ENCODE measurements around the gene NEDD4L.

Gene NEDD4L

GRCh38 chr18:58052960-58053359 is 8.9 kb downstream of the NEDD4L start:
- no peak for DNase-seq (ENCODE audit: low read depth, low spot score)

DNA sequence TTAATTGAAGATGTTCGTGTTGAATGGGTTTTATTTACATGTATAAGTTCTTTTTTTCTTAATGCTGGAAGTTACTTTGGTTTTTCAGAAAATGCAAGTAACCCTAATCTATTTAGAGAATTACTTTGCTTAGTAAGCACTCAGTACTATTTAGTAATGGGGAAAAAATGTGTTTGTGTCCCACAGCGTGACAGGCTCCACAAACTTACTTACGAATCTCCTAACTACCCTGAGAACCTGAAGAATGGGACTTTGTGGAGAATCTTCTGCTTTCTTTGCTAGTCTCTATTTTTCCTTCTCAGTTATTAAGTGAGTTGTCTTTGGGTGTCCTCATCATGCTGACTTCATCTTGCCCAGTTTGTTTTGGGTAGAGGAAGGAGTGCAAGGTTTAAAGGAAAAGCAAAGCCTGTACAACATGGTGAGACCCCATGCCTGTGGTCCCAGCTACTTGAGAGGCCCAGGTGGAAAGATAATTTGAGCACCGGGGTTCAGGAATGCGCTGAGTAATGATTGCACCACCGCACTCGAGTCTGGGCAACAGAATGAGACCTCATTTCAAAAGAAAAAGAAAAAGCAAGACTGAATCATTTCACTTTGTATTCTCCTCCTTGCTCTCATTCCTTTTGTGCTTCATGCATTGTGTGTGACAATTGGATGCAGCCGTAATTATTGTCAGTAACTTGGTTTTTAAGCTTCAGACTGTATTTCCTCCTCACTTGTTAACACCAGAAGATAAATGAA is 10.2 kb downstream of the NEDD4L start:
- DNase-seq (ENCODE audit: low read depth, low spot score) = no peak

- DNase-seq (ENCODE audit: low read depth, low spot score) = no peak
Measured at GRCh38 chr18:58055890-58056558, 12.0 kb downstream of the NEDD4L start.

- DNase-seq (ENCODE audit: low read depth, low spot score) = no peak
Measured at GRCh38 chr18:58056852-58057251, 12.8 kb downstream of the NEDD4L start.

GRCh38 chr18:58057291-58057965 is 13.4 kb downstream of the NEDD4L start:
- no peak for DNase-seq (ENCODE audit: low read depth, low spot score)

GRCh38 chr18:58058720-58059119 is 14.7 kb downstream of the NEDD4L start:
- DNase-seq (ENCODE audit: low read depth, low spot score) = no peak

DNA sequence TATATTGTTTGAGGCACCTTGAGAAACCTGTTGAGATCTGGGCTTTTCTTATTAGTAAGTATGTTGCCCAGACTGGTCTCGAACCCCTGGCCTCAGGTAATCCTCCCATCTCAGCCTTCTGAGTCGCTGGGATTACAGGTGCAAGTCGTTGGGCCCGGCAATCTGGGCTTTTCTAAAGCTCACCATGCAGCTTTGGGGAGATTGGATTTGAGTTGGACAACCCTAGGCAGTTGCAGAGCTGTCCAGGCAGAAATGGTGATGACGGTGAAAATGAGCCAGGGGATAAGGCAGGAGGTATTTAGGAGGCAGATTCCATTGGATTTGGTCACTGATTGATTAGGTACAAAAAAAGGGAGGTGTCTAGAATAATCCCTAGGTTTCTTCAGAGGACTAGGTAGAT is 16.2 kb downstream of the NEDD4L start:
- DNase-seq (ENCODE audit: low read depth, low spot score) = no peak

- no peak for DNase-seq (ENCODE audit: low read depth, low spot score)
Measured at GRCh38 chr18:58061349-58061748, 17.3 kb downstream of the NEDD4L start.

GRCh38 chr18:58064406-58064998 is 20.5 kb downstream of the NEDD4L start:
- no peak for DNase-seq (ENCODE audit: low read depth, low spot score)

DNA sequence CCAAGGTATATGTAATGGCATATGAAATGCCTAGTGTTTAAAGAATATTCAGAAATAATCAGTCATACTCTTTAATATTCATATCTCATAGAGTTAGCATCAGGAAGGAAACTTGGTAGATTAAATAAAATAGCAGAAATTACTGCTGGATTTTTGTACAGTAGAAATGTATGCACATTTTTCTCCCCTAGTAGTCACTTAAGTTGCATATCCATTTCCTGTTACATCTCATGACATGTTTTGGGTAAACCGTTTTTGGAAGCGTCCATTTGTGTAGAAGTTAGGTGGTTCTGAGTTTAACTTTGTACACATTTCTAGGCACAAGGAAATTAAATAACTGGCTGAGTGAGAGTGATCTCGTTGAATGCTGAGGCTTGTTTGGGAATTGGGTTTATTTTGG is 21.9 kb downstream of the NEDD4L start:
- DNase-seq (ENCODE audit: low read depth, low spot score) = no peak

GRCh38 chr18:58067601-58068000 is 23.6 kb downstream of the NEDD4L start:
- no peak for DNase-seq (ENCODE audit: low read depth, low spot score)

DNA sequence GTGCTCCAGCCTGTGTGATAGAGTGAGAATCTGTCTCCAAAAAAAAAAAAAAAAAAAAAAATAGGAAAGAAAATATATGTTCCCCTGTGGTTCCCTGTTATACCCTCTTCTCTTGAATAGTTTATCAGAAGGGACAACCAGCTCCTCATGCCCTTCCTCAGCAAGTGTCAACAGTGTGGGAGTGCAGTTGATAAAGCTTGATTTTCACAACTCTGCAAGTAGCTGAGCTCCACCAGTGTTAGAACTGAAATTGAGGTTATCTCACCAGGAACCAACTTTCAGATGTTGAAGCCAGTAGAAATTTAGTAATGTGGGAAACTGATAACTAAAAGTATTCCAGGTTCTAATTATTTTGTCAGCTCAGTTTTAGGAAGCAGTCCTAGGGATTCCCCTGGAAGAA is 25.1 kb downstream of the NEDD4L start:
- DNase-seq (ENCODE audit: low read depth, low spot score) = no peak

- no peak for DNase-seq (ENCODE audit: low read depth, low spot score)
Measured at GRCh38 chr18:58069721-58070292, 25.8 kb downstream of the NEDD4L start.

- no peak for DNase-seq (ENCODE audit: low read depth, low spot score)
Measured at GRCh38 chr18:58076052-58076451, 32.0 kb downstream of the NEDD4L start.

DNA sequence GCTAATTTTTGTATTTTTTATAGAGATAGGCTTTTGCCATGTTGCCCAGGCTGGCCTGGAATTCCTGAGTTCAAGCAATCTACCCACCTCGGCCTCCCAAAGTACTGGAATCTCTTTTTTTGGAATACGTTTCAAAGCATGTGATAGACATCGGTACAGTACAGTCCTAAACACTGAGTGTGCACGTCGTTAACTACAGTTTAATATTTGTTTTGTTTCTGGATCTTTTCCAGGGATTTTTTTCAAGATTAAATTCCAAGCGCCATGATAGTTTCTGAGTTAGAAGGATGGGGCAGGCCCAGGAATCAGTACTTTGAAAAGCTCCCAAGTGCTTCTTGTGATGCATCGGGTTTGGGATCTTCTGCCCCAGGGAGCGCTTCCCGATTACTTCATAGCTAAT is 33.3 kb downstream of the NEDD4L start:
- no peak for DNase-seq (ENCODE audit: low read depth, low spot score)

- no peak for DNase-seq (ENCODE audit: low read depth, low spot score)
Measured at GRCh38 chr18:58078889-58079573, 35.0 kb downstream of the NEDD4L start.

GRCh38 chr18:58080451-58080850 is 36.4 kb downstream of the NEDD4L start:
- DNase-seq (ENCODE audit: low read depth, low spot score) = no peak

GRCh38 chr18:58087928-58088690 is 44.1 kb downstream of the NEDD4L start:
- DNase-seq (ENCODE audit: low read depth, low spot score) = no peak

DNA sequence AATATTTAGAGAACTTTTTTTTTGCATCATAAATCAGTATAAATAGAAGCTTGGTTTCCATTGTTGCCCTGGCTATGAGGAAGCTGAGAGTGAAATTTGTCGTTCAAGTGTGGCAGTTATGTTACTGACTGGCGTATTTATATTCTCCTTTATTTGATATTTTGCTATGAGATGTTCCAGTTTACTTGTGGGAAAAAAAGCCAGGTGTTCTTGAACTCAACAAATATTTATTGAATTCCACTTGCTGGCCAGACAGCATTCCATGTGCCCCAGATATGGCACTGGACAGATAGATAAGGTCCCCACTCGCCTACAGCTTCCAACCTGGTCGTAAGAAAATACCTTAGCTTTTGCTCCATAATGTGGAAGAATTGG is 44.7 kb downstream of the NEDD4L start:
- DNase-seq (ENCODE audit: low read depth, low spot score) = no peak

DNA sequence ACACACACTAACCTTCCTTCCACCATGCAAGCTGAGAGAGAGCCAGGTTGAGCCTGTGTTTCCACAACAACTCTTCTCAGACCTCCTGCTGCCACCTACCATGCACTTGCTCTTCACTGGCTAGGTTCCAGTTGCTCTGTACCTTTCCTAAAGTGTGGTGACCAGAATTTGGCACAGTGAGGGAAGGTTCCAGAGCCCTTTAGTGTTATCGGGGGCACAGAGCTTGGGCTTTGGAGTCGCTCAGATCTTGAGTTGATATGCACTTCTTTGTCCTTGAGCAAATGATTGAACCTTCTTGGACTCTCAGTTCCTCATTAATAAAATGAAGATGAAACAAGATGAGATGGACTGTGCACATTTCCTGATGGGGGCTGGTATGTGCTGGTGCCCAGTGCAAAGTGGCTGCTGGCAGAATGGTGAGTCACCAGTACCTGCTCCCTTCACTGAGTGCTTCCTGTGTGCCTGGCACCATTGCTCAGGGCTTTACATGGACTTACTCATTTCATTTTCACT is 47.1 kb downstream of the NEDD4L start:
- no peak for DNase-seq (ENCODE audit: low read depth, low spot score)

All from activated CD4-positive, CD25-positive, alpha-beta regulatory T cell treated with anti-CD3 and anti-CD28 coated beads, Interleukin-2, amount 50 U/mL, for 16 hours (primary cell).